Measurements from ENCODE around the gene MKNK1.

DNA sequence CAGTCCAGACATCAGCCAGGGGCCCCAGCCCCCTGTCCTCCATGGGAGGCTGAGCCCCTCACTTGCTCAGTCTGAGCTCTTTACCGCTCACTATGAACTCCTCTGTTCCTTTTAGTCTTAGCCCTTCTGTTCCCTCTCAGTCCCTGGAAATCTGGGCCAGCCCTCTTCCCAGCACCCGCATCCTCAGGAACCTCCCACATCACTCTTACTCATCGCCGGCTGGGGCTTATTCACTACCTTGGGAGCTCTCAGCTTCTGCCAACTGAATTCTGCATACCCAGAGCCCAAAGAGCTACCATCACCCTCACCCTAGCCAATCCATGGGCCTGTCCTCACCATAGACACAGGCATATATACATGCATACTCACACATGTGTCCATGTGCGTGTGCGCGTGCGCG lies 64.1 kb downstream of the MKNK1 start:
- TF ChIP-seq, protein P1, sequence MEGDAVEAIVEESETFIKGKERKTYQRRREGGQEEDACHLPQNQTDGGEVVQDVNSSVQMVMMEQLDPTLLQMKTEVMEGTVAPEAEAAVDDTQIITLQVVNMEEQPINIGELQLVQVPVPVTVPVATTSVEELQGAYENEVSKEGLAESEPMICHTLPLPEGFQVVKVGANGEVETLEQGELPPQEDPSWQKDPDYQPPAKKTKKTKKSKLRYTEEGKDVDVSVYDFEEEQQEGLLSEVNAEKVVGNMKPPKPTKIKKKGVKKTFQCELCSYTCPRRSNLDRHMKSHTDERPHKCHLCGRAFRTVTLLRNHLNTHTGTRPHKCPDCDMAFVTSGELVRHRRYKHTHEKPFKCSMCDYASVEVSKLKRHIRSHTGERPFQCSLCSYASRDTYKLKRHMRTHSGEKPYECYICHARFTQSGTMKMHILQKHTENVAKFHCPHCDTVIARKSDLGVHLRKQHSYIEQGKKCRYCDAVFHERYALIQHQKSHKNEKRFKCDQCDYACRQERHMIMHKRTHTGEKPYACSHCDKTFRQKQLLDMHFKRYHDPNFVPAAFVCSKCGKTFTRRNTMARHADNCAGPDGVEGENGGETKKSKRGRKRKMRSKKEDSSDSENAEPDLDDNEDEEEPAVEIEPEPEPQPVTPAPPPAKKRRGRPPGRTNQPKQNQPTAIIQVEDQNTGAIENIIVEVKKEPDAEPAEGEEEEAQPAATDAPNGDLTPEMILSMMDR (IDR thresholded peaks at IDR 0.05), result no peak
- TF ChIP-seq POLR2A (IDR thresholded peaks at IDR 0.05), result no peak

All from uterus (tissue), 2 donors.